ENCODE results near the gene KCND3.

The KCND3 gene

DNA sequence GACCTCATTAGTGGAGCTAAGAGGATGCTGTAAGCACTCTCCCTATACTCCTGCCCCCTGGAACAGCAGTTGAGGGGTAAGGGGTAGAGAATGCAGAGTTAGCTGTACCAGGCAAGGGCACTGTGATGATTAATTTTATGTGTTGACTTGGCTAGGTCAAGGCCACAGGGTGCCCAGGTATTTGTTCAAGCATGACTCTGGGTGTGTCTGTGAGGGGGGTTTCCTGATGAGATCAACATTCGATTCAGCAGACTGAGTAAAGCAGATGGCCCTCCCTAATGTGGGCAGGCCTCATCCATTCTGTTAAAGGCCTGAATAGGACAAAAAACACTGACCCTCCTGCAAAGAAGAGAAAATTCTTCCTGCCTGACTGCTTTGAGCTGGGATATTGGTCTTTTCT is 110.8 kb downstream of the KCND3 start:
- no peak for DNase-seq

DNA sequence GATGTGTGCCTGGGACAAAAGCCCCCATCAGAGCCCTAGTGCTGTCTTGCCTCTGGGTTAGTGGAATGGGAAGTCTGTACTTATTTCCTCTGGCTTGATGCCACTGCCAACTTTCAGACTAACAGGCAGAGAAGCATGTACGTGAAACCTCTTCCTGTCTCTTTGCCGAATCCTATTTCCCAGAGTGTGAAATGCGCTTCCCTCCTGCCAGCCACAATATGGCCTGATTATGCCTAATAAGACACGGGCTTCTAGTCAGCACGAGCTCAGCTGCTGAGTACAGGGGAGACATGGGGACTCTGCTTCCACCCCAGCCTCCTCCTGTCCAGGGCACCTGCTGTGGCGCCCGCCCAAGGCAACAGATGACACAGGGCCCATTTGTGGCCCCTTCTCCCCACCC is 111.4 kb downstream of the KCND3 start:
- DNase-seq = no peak

DNA sequence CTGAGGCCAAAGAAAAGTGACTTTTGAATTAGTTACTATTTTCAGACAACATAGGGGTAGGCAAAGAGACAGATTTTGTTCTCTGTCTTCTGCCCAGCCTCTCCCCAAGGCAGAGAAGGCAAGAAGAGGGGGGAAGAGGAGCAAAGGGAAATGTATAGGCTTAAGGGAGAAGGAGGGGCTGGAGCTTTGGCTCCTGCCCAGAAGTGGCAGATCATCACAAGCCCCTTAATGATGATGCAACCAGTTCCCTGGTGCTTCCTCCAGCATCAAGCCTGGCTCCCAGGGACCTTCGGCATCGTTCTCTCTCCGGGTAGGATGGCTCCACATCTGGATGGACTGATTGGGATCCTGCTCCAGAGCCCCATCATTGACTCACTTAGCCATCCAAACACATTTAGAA is 112.8 kb downstream of the KCND3 start:
- DNase-seq = no peak

DNA sequence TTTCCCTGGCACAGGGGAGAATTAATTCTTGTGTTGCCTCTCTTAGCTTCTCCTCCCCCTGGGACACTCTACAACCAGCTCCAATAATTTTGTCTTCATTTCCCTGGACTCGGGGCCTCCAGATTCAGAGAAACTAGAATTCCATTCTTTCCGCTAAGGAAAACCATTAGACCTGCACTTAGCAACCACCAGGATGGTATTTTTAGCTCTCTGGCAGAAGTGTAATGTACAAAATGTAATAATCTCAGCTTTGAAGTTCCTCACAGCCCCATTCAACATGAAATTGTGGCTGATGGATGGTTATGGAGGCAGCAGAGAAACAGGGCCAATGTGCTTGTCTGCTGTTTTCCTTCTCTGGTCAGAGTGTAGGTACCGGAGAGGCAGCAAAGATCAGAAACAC is 113.8 kb downstream of the KCND3 start:
- DNase-seq = no peak

DNA sequence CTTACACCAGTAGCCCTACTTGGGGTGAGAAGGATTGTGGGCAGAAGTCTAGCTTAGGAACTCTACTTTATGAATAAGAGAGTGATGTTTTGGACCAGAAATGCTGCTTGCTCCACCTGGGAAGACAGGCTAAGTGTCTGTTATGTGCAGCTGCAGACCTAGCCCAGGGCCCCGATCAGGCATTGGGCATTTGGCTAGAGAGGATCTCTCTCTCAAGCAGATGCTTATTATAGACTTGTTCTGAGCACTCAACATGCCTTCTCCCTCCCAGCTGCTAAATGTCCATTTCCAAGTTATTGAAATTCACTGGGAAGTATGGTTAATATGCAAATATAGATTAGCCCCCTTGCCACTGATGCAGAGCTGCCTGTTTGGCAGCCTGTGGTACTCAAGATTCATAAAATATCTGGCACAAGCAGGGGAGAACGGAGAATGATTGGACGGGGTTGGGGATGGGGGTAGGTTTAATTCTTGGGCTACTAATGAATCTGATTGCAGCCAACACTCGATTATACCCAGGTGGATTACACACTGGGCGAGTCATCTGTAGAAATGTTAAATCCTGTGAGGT is 115.9 kb downstream of the KCND3 start:
- no peak for DNase-seq

DNA sequence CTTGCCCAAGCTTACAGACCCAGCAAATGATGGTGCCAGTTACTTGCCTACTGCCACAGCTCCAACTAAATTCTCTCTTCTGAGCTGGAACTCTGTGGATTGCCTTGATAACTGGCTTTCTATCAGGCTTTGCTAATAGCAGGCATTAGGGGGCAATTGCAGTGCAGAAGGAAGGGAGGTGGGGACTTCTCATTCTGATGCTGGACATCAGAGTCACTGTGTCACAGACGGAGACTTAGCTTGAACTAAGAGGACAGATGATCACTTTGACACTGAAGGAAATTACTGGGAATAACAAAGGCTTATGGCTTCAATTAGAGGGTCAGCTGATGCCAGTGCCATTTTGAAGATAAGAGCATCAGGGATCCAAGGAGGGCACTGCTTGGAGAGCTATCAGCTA is 119.3 kb downstream of the KCND3 start:
- no peak for DNase-seq

DNA sequence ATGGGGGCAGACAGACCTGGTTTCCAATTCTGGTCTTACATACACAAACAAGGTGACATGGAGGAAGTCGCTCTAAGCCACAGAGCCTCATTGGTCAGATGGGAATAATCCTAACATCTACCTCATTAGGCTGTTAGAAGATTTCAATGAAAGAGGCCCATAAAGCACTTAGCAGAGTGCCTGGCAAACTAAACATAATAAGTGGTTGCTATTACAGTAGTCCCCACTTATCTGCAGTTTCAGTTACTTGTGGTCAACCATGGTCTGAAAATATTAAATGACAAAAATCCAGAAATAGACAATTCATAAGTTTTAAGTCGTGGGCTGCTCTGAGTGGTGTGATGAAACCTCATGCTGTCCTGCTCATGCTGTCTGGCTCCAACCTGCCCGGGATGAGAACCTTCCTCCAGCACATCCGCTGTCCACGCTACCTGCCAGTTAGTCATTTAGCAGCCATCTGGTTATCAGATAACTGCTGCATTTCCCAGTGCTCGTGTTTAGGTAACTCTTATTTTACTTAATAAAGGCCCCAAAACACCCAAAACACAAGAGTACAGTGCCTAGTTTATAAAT is 121.5 kb downstream of the KCND3 start:
- no peak for DNase-seq

DNA sequence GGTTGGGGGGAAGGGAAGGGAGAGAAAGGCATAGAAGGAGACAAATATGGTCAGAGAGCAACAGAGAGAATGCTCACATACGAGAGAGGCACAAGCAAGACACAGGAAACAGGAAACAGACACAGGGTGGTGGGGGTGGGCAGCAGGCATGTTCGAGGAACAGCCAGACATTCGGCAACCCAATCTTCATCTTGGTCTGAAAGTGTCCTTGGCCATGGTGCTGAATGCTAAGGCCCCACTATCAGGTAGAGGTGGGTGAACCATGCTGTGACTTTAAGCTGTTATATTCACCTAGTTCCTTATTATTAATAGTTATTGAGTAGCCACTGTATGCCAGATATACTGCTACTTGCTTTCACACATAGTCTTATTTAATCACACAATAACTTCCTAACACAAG is 124.6 kb downstream of the KCND3 start:
- no peak for DNase-seq

DNA sequence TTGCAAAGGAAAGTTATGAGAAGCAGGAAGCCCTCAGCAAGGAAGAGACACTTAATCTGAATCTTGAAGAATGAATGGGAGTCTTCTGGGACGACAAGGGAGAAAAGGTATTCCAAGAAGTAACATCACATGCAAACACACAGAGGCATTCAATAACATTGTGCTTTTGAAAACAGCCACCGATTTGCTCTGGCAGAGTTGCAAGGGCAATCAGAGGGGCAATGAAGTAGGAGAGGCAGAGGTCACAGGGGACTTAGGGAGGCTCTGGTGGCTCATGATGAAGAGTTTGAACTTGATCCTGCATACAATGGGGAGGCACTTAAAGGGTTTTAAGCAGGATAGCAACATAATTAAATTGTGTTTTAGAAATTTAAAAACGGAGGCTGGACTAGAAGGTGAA is 126.1 kb downstream of the KCND3 start:
- DNase-seq = no peak

DNA sequence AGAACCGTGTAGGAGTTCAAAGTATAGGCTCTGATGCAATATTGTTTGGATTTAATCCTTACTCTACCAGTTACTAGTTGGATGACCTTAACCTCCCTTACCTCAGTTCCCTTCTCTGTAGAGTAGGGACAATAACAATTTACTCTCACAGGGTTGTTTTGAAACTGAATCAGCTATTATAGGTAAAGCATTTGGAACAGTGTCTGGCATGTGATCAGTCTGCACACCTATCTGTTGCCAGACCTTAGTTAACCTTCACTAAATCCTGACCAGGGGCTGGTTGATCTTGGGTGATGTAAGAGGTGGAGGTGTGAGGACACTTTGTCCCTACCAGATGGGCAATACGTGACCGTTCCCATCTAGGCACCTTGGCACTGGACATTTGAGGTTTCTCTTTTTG is 126.9 kb downstream of the KCND3 start:
- no peak for DNase-seq

- no peak for DNase-seq
Observed at GRCh38 chr1:111861523-111861922, 127.9 kb downstream of the KCND3 start.

DNA sequence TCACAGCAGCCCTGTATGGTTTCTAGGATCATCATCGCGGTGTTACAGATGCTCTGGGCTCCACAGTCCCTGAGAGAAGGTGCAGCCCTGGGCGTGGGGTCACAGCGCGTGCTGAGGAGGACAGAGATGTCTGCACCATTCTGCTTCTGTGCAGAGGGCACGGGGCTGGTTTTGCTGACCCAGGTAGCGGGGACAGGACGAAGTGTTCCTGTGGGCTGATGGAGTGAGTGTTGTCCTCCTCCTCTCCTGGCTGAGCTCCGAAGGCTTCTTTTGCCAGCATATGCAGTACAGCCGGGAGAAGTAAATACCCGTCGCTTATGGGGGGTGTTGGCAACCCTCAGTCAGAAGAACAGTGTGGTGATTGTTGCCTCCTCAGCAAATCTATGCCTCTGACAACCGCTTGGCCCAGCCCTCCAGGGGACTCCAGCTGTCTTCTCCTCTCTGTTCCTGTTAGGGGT is 132.2 kb downstream of the KCND3 start:
- no peak for DNase-seq

DNA sequence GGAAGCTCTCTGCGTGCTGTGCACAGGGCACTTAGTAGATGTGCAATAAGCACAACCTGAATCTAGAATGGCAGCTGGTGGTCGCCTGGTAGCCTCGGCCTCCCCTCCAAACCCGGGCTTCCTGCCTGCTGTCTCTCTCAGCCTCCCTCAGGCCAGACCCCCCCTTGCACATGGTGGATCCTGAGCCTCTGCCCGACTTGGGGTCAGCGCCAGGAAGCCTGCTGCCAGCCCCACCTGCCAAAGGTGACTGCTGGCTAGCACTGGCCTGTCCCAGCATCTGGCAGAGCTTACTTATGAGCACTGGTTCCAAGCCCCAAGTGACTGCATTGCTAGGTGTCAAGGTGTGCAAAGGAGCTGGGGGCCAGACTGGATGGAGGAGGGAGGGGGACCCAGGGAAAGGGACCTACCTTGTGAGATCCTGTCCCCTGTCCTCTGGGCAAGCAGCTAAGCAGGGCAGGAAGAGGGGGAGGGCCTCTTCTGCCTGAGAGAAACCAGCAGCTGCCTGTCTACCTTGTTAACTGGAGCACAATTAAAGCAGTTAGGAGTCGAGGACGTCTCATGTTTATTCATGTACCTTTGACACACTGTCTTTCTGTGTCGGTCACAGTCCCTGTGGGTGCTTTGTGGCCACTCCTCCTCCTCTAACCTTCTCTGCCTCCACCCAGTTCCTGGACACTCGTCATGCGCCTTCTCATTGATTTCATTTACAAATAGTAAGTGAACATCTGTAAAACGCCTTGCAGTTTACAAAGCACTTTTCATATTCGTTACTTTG is 132.9 kb downstream of the KCND3 start:
- peak in 1 of 2 experiments; percentile 53 for DNase-seq

DNA sequence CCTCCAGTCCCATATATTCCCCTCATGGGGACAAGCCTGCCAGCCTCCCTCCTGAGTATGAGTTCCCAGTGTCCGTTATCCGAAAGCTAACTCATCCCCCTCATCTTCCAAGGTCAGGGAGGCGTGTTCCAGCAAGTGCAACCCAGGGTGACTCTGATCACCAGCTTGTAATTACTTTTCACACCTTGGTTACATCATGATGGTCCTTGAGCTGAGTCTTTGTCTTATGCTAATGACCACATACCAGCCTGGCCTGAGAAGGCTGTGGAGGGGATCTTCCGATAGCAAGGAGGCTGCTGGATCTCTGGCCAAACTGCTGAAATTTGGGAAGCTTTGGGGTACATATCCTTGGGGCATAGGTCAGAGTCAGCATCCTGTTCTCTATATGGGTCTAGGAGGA is 134.2 kb downstream of the KCND3 start:
- DNase-seq = no peak

- DNase-seq = no peak
Observed at GRCh38 chr1:111852261-111852721, 137.2 kb downstream of the KCND3 start.

DNA sequence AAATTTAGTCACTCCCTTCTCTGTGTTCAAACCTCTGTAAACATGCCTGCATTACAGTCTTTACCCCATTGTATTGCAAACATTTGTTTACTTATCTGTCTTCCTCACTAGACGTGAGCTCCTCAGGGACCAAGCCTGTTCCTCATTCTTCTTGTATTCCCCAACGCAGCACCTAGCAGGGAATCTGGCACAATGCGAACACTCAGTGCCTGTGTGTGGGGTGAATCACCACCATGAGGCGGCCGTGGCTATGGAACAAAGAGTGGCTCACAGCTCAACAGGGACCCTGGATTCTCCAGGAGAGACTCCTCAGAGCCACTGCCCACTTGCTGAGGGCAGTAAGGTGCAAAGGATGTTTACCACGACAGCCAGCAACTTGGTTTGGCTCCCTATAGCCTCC is 137.9 kb downstream of the KCND3 start:
- no peak for DNase-seq

- no peak for DNase-seq
Observed at GRCh38 chr1:111850109-111850508, 139.4 kb downstream of the KCND3 start.

DNA sequence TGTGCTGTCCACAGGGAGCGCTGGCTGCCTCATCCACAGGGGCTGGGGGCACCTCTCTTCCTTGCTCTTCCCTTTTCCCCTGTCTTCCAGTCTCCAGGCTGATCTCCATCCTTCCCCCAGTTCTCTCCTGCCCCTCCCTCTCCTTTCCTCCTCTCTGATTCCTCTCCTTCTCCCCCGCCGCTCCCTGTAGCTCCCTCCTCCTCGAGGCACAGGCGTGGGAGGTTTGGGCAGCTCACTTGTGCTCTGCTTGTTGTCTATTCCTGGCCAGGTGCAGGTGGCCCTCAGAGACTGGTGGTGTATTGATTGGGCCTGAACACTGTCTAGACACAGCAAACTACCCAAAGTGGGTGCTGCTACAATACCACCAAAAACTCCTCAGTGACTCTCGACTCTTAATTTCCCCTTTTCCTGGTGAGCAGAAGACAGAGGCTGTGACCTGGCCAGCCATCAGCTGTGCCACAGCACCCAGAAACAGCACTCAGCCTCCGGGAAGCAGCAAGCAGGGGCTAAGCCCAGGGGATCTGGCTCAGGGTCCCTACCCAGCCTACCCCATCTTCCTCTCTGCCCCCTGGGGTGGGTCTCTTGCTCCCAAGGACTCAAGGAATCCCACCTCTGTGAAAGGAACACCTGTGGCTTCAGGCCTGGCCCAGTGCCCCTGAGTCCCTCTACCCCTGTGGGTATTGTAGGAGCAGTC is 140.5 kb downstream of the KCND3 start:
- DNase-seq = peak in 1 of 2 experiments; percentile 20

GRCh38 chr1:111847466-111847865 is 142.0 kb downstream of the KCND3 start:
- DNase-seq = no peak

DNA sequence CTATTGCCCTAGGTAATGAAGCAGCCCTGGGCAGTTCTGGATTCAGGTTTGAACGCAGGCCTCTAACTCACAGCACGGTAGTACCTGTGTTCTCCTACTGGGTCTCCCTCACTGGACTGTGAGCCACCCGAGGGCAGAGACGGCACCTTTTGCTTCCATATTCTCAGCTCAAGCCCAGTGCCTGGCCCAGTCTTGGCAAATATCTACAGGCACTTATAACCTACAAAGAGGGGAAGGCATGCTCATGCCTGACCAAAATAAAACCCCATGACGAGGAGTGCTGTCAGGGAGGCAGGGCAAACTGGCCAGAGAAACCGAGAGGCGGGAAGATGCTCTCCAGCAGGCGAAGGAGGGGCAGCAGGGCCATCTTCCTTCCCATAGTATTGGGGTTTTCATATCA is 142.6 kb downstream of the KCND3 start:
- DNase-seq = no peak

GRCh38 chr1:111843177-111843576 is 146.3 kb downstream of the KCND3 start:
- no peak for DNase-seq

DNA sequence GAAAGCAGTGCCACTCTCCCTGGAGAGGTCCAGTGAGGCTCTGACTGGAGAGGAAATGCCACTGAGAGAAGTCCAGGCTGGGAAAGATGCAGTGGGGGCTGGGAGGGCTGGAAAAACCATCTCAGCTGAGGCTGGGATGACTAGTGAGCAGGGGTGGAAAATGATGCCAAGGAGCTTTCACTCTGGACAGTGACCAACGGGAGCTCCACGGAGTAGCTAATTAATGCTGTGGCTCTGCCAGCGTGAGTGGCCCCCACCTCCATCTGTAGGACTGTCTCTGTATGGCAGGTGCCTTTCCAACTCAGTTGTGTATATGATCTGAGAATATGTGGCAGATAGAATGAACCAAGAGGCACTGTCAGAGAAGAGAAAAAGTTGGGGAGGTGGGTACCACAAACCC is 147.1 kb downstream of the KCND3 start:
- no peak for DNase-seq

DNA sequence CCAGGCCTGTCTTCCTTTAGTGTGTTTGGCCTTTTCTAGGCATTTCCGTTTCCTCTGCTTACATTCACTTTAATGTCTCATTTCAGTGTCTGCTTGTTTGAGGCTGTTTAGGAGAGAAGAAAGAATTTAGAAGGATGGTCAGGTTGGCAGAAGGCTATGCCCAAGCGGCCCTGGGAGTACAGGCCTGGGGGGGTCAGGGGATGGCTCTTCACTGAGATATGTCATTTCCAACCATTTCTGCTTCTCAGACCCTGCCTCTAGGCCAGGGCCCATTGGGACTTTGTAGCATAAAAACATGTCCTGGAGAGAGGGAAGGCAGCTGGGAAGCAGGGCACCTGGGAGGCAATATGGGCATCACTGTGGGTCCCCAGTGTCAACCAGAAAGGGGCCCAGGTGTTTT is 147.7 kb downstream of the KCND3 start:
- no peak for DNase-seq

- DNase-seq = no peak
Observed at GRCh38 chr1:111841189-111841588, 148.3 kb downstream of the KCND3 start.
